NCI-H2196 (cell line): ENCODE data around the gene PLD2.

Experiments
- DNase-seq: peaks from one replicate; lab custom pipeline; 2025; ENCODE audit not compliant: unreplicated experiment; lab: John Stamatoyannopoulos, UW

The PLD2 gene

DNA sequence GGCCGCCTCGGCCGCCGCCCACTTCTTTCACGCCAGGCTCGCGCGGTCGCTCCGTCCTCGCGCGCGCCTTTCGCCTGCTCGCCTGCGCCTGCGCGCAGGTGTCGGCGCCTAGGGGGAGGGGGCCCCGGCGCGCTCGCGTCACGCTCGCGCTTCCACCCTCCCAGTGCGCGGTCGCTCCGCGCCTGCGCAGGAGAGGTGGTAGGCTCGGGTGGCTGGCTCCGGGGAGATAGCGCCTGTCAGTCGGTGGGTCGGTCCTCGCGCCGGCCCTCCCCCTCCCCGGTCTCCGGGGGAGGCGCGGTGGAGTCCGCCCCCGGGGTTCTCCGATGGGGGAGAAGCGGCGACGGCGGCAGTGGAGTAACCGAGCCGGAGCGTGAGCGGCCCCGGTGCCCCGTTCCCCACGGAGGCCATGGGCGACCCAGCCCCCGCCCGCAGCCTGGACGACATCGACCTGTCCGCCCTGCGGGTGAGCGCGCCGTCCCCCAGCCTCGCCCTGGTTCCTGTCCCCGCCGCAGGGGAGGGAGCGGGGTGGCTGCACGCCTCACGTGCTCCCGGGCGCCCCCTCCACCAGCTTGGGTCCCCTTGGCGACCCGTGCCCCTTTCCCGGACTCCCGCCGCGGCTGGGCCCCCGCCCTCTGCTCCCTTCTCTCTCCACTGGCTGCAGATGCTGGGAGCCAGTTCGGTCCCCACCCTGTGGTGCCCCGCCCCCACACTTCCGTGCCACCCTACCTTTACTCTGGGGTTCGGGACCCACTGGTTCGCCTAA is 26.4 kb downstream of the PLD2 start, which contains the start of gene MINK1:
Gene MINK1 (plus strand): TSS at position 163 of the 763 bp plus-strand sequence. CDS start 244 bp downstream, at position 407.
- peak; percentile 87 for DNase-seq

DNA sequence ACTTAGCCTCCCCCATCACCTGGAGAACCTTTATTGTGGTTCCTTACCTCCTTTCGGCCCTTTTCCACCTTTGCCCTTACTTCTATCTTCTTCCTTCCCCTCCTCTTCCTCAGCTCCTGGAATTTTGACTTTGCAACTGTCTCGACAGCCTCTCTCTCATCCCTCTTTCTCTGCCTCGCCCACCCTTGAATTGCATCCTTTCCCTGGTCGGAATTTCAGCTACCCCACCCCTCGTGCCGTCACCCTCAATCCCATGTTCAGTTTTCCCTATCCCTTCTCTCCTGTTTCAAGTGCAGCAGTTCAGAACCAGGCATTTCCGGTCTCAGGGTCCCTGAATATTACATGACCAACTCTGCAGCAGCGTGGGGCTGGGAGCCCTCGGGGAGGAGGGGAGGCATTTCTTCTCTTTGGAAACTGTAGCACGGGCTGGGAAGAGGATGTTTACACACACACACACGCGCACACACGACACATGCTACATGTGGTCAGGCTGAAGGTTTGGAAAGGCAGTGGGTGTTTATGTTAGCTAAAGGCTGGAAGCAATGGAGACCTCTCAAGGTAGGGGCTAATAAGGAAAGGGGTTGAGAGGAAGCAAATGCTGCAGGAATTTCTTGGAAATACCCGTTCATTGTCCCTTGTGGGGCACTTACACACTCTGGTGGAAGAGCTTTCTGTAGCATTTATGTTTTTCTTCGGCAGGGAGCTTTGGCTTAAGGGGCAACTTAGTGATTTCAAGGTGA is 27.2 kb downstream of the PLD2 start:
- no peak for DNase-seq

DNA sequence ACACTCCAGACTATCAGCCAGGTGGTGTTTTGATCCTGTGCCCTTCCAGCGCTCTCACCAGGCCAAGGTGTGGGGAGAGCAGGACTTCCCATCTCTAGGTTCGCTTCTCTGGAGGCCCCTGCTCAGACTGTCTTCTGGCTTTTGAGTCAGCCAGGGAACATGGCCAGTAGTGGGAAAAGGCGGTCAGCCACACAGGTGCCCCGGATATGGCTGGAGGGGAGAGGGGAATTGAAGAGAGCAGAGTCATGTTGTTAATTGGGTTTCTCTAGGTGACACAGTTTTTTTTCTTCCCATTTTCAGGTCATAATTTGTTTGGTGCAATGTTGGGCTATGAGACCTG is 27.7 kb downstream of the PLD2 start:
- DNase-seq, result no peak

DNA sequence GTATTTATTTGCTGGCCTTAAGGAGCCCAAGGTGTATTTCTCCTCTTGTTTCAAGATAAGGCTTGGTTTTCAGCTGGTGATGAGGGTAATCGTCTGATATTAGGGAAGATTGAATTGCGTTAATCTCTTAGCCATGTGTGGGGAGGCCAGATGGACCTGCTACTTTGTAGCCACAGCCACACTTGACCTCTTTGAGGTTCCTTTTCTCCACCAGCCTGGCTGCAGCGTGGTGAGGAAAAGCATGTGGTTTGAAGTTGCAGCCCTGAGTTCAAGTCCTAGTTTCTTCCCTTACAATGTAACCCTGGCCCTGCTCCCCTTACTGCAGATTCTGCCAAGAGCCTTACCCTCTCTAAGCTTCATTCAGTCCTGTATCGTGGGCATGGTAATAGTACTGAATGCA is 29.3 kb downstream of the PLD2 start:
- no peak for DNase-seq

DNA sequence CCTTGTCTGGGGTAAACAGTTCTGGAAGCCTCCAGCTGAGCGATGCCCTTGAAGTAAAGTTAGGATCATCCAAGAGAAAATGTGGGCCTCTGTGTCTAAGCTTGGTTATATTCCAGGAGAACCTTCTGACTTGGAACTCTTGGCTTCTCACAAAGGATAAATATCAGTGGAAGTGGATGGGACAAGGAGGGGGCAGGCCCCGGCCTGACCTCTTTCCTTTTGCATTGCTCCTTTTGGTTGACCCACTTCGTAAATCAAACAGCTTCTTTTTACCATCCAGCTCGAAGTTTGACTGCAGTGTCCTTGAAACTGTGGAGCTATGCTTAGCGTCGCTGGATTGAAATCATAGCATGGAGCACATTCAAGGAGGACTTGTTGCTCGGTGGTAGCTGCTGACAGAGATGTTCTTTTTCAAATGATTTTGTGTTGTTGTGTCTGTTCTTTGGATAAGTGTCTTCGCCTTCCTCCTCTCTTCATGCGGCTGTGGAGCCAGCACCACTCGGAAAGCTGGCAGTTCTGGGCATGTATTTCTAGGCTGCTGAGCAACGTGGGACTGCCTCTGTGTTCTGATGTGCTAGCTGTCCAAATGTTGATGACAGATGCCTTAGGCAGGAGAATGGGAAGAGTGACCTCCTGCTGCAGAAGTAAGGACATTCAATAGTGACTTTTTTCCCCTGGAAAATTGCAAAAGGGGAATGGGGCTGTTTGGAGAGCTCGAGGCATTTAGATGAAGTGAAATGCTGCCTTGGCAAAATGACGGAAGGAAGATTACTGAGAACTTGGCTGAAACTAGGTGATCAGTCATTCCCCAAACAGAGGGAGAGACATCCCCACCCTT is 30.7 kb downstream of the PLD2 start:
- DNase-seq, result no peak

DNA sequence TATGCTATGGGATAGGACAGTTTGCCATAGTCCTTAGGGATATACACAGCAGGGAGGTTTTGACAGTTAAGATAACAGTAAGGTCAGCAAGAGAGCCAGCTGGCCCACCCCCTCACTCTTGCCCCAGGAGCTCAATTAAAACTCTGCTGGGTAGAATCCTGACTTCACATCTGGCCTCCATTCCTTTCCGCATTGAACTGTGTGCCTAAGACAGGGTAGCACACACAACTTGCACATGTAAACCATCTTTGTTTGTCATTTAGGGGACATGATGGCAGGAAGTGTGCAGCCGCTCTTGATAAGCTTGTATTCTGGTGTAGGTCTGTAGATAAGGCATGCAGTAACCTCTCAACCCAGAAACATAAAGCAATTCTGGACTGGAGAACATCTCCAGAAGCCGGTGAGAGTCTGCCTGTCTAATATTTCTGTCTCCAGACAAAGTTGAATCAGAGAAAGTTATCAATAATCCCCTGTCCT is 31.4 kb downstream of the PLD2 start:
- no peak for DNase-seq

DNA sequence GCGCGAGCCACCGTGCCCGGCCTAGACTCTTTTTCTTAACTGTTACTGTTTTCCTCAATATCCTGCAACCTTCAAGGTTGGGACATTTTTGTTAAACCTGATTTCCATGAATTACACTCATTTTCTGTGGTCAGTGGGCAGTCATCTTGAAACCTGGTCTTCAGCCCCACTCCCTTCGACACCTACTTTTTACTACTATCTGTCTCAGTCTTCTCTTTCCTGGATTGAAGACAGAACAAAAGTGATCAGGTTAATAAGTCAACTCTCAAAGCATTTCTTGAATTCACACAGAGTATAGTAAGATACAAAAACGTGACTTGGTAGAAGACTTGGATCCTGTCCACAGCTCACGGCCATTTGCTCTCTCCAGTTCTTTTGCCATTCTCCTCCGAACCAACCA is 32.3 kb downstream of the PLD2 start:
- DNase-seq, result no peak

DNA sequence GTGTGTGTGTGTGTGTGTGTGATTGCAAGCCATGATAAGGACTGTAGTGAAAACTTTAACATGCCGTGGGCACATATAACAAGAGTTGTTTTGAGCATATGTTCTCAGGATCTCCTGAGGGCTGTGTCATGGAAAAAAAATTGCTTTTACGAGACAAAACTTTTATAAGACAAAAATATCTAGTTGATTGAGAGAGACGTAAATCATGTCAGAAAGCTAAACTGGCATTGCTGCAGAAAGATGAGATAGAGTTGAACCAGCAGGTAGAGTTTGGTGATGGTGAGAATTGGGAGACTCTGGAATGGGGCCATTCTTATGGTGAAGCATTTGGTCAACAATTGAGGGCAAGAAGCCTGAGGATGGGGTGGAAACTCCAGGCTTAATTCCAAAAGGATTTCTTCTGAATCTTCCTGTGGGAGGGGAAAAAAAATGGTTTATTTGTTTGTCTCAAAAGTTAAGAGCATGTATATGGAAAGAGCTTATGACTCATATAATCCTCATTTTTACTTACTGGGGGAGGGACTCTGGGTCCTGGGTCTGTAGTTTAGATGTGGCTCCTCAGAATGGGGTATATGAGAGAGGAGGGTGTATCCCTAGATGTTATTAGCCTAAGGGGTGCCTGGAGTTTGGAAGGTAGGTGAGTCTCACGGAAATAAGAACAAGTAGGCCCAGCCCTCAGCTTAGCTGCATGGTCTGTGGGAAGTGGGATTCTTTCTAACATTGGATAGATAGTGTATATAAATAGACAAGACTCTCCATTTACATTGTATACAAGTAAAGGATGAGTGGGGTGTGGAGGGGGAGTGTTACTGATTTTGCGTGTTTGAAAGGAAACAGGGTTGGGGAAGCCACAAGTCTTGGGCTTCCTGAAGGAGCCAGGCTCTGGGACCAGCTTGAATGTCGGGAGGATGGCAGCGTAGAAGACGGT is 33.3 kb downstream of the PLD2 start:
- no peak for DNase-seq

DNA sequence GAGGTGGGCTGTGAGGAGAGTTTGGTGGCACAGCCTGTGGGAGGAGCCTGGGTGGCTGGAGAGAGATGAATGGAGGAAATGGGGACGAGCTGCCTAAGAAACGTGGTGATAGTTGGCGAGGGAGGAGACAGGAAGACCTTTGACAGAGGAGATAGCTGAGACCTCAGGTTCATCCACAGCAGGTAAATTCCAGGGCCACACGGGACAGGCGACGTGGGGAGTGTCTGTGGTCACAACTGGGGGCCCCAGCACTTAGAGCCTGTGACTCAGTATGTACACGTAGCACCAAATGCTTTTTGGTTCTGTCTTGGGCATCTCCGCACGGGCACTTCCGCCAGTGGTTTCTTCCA is 33.9 kb downstream of the PLD2 start:
- DNase-seq, result no peak

DNA sequence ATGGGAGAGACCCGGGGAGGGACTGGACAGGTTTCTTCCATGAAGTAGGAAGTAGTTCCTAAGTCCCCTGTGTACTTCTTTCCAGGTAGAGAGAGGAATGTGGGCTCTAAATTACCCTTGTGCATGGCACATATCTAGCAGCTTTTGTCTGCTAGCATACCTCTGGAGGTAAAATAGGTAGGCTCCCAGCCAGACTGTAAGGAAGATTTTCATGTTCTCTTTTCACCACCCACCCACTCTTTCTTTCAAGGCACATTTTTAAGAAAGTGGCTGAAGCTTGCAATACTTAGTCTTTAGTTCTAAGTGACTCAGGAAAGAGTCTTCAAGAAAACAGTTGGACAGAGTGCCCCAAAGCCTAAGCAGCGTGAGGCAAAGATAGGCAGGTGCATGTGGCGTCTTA is 35.4 kb downstream of the PLD2 start:
- DNase-seq, result no peak

DNA sequence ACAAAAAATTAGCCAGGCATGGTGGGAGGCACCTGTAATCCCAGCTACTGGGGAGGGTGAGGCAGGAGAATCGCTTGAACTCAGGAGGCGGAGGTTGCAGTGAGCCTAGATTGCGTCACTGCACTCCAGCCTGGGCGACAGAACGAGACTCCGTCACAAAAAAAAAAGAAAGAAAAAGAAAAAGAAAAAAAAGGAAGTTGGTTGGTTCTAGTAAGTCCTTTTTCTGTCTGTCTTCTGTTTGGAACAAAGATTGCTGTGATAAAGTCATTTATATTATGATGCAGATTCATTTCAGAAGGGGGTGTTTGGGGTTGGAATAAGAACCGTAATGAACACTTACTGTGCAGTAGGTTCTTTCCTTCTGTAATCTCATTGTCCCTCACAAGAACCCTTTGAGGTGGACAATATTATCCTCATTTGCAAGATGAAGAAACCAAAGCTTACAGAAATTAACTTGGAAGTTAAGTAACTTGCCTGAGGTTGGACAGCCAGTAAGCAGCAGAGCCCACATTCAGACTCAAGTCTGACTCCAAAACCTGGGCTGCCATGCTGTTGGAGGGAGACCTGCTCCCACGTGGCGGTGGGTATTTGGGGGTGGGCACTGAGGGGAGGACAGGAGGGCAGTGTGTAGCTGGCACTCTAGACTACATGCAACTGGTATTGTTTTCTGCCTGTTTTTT is 36.5 kb downstream of the PLD2 start:
- DNase-seq, result no peak

DNA sequence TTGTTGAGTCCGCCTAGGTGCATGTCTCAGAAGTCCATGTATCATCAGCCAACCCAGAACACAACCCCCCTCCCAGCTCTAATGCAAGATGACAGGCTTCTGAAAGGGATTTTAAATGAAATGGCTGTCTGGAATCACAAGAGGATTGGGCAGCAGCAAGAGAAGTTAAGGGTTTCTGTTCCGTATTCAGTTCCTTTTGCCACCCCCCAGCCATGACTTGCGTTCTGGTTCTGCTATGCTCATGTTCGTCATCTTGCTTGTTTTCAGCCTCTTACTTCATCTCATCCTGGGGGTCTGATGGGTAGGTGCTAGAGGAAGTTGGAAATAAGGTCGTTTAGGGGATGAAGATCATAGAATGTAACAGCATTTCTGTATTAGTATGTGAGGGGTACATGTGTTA is 38.2 kb downstream of the PLD2 start:
- DNase-seq, result no peak

DNA sequence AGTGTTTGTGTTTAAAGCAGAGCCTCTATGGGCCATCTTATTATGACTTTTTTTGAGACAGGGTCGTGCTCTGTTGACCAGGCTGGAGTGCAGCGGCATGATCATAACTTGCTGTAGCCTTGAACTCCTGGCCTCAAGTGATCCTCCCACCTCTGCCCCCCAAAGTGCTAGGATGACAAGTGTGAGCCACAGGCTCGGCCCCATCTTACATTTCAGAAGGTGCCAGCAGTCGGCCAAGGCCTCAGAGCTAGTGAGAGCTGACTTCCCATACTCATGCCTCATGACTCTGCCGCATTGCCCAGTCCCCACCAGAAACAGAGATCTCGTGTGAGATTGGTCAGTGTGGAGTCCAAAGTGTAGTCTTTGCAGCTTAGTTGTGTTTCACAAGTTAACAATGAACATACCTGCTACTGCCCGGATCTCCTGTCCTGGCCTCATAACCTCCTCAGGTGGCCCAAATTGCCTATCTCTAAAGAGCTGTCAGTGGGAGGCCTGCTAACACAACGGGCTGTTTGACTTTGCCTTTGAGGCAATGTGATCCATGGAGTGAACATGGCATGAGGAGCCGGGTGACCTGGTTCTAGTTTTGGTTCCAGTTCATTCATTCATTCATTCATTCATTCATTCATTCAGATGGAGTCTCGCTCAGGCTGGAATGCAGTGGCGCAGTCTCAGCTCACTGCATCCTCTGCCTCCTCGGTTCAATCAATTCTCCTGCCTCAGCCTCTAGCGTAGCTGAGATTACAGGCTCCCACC is 39.9 kb downstream of the PLD2 start:
- no peak for DNase-seq

DNA sequence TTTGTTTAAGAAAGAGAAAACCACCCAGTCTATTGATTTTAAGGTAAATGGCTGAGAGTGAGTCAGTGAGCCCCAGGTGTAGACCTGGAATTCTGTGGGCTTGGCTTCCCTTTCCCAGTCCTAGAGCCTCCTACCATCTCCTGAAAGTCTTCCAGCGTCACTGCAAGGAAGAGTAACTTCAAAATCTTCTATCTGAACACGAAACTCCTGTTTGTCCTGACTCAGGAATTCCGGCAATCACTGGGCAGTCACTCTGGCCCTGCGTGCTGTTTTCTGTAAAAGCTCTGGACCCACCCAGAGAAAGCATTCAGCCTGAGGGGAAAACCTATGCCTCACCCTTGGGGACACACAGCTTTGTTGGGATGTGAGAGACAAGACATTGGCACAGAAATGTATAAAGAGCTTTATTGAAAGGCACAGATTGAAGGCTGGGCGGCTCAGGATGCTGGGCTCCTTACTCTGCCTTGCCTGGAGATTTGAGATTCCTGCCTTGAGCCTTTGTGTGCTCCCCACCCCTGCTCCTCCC is 42.1 kb downstream of the PLD2 start:
- no peak for DNase-seq

DNA sequence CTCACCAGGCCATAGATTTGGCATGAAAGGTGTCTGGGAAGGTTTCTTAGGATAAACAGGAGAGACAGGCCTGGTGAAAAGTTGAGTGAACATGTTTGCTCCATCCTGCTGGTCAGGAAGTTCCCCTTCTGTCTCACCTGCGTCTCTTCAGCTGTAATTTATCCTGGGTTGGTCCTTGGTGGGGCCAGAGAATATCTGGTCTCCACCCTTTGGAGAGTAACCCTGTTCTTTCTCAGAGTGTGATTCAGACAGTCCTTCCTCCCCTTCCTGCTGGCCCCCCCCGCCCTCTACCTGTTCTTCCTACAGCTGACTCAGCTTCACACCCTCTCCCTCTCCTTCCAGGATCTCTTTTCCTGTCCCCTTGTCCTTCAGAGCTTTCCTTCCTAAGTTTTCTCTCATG is 43.3 kb downstream of the PLD2 start:
- no peak for DNase-seq

DNA sequence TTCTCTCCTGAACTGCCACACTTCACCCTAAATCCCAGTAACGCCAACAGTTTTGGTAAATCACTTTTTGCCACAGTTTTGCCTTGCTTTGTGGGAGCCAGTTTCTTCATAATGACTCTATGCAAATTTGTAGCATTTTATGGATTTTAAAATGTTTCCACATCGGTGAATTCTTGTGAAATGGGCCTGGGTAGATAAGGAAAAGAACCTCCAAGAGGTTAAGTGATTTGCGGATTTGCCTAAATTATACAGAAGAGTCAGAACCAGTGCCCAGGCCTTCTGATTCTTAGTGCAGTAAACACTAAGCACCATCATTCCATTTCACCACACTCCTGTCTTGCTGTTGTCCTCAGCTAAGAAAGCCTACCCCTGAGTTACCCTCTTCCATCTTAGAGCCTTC is 44.1 kb downstream of the PLD2 start:
- DNase-seq, result no peak

DNA sequence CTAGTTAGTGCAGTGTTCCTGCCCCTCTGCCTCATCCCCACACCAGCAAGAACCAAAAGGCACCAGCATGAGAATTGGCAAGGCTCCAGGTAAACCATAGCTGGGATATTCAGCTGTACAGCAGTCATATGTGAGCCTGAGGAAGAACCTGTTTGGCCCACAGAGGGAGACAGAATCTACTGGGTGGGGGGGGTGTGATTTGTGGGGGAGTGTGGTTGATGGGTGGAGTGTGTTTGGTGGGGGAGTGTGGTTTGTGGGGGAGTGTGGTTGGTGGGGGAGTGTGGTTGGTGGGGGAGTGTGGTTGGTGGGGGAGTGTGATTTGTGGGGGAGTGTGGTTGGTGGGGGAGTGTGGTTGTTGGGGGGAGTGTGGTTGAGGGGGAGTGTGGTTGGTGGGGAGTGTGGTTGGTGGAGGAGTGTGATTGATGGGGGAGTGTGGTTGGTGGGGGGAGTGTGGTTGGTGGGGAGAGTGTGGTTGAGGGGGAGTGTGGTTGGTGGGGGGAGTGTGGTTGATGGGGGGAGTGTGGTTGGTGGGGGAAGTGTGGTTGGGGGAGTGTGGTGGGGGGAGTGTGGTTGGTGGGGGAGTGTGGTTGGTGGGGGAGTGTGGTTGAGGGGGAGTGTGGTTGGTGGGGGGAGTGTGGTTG is 45.7 kb downstream of the PLD2 start:
- peak; percentile 4 for DNase-seq

DNA sequence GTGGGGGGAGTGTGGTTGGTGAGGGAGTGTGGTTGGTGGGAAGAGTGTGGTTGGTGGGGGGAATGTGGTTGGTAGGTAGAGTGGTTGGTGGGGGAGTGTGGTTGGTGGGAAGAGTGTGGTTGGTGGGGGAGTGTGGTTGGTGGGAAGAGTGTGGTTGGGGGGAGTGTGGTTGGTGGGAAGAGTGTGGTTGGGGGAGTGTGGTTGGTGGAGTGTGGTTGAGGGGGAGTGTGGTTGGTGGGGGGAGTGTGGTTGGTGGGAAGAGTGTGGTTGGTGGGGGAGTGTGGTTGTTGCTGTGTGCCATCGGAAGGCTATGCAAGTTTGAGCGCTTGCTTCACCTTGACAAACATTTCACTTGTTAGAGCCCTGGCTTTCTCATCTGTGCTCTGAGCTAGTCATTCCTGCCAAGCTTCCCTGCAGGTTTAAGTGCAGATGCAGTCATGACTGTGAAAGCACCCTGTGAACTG is 46.3 kb downstream of the PLD2 start:
- no peak for DNase-seq
